HG03135 (cell line): ENCODE results near the gene DLG3.
"Not testable (repeated sequence)": the region's sequence is repeated elsewhere in the genome, so short reads cannot be mapped to it uniquely, and the experiment has no call there.

Source experiments
- ATAC-seq: cut with Tn5 transposase; IDR thresholded peaks from one replicate; pipeline ENCODE4 v1.9.1; 2021; ENCODE audit warnings: mild to moderate bottlenecking, moderate library complexity; ENCODE audit not compliant: unreplicated experiment

Gene DLG3

GRCh38 chrX:70509078-70509477, 64.4 kb downstream of the DLG3 start:
- no peak for ATAC-seq

GRCh38 chrX:70515270-70515669, 70.6 kb downstream of the DLG3 start:
- ATAC-seq = not testable (repeated sequence)

- ATAC-seq = not testable (repeated sequence)
Observed at GRCh38 chrX:70515692-70516091, 71.1 kb downstream of the DLG3 start.

- no peak for ATAC-seq
Observed at GRCh38 chrX:70525733-70526132, 81.1 kb downstream of the DLG3 start.

GRCh38 chrX:70527053-70527452, 82.4 kb downstream of the DLG3 start:
- ATAC-seq = no peak

GRCh38 chrX:70527610-70528345, 83.1 kb downstream of the DLG3 start:
- ATAC-seq = no peak

- ATAC-seq = no peak
Observed at GRCh38 chrX:70535198-70535597, 90.6 kb downstream of the DLG3 start.

GRCh38 chrX:70549429-70549828, 104.8 kb downstream of the DLG3 start:
- no peak for ATAC-seq

- no peak for ATAC-seq
Observed at GRCh38 chrX:70552130-70552704, 107.6 kb downstream of the DLG3 start.

- ATAC-seq = peak; percentile 57
Observed at GRCh38 chrX:70553516-70553915, 108.9 kb downstream of the DLG3 start.

- ATAC-seq = no peak
Observed at GRCh38 chrX:70554081-70554480, 109.4 kb downstream of the DLG3 start.

GRCh38 chrX:70554523-70554922, 109.9 kb downstream of the DLG3 start:
- no peak for ATAC-seq

- no peak for ATAC-seq
Observed at GRCh38 chrX:70554948-70555347, 110.3 kb downstream of the DLG3 start.
